ACC112 (cell line): ENCODE data around the gene INPP4B.
A peak's percentile ranks its signal among the peaks of the same experiment; 100 is the strongest.

Source experiments
- H2AFZ ChIP-seq: fragments of 200-600 bp; sonication (generic); one replicate; pipeline ENCODE4 v1.6.0; 2017; ENCODE audit warnings: antibody characterized with exemption, low read length; ENCODE audit not compliant: unreplicated experiment
- H3K27ac ChIP-seq: fragments of 200-600 bp; sonication (generic); 2 replicates; pipeline ENCODE4 v1.5.1; 2014; ENCODE audit warnings: low read depth, mild to moderate bottlenecking, antibody characterized with exemption, low read length, moderate library complexity
- H3K27me3 ChIP-seq: fragments of 200-600 bp; sonication (generic); 2 replicates; pipeline ENCODE4 v1.6.1; 2014; ENCODE audit warnings: mild to moderate bottlenecking, antibody characterized with exemption, low read length, moderate library complexity, mixed read lengths; ENCODE audit not compliant: insufficient read depth
- H3K36me3 ChIP-seq: fragments of 200-600 bp; sonication (generic); 2 replicates; pipeline ENCODE4 v1.6.1; 2016; ENCODE audit warnings: mild to moderate bottlenecking, antibody characterized with exemption, low read length, moderate library complexity, mixed read lengths; ENCODE audit not compliant: insufficient read depth
- H3K4me1 ChIP-seq: fragments of 200-600 bp; sonication (generic); one replicate; pipeline ENCODE4 v1.6.1; 2016; ENCODE audit warnings: low read length, mixed read lengths; ENCODE audit not compliant: insufficient read depth, unreplicated experiment, control insufficient read depth
- H3K4me3 ChIP-seq: fragments of 200-600 bp; sonication (generic); 2 replicates; pipeline ENCODE4 v1.5.1; 2014; ENCODE audit warnings: mild to moderate bottlenecking, low read depth, low read length
- H3K79me2 ChIP-seq: fragments of 200-600 bp; sonication (generic); one replicate; pipeline ENCODE4 v1.6.0; 2016; ENCODE audit warnings: low read length; ENCODE audit not compliant: control insufficient read depth, unreplicated experiment, insufficient read depth

Gene INPP4B

GRCh38 chr4:142846108-142846728 lies at the start of gene INPP4B:
Gene INPP4B, minus strand, starts transcription at chr4:142846301.
- no peaks in the 10 kb centered on the region for H3K36me3 ChIP-seq
- H3K4me1 ChIP-seq, result no peaks in the 10 kb centered on the region
- H3K27me3 ChIP-seq, result peaks cover 10% of the 10 kb centered on the region
- no peaks in the 10 kb centered on the region for H3K79me2 ChIP-seq
- peak within 1 kb of the TSS; percentile 74 for H2AFZ ChIP-seq
- H3K27ac ChIP-seq, result no peak within 1 kb of the TSS
- peak within 1 kb of the TSS; percentile 92 for H3K4me3 ChIP-seq

DNA sequence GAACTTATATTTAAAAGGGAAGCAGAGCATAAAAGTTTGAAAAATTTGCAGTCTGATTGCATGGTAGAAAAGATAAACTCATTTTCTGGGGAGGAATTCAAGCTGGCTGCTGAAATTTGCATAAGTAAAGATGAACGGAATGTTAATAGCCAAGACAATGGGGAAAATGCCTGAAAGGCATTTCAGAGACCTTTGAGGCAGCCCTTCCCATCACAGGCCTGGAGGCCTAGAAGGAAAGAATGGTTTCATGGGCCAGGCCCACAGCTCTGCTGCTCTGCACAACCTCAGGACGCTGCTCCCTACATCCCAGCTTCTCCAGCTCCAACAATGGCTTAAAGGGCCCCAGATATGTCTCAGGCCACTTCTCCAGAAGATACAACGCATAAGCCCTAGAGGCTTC lies 46.9 kb upstream of the INPP4B start:
- H3K36me3 ChIP-seq, result no peaks in the 10 kb centered on the region
- no peaks in the 10 kb centered on the region for H3K4me1 ChIP-seq
- no peak overlapping the region for H3K27ac ChIP-seq
- H2AFZ ChIP-seq, result no peak overlapping the region
- no peaks in the 10 kb centered on the region for H3K79me2 ChIP-seq
- H3K27me3 ChIP-seq, result peaks cover 4% of the 10 kb centered on the region; the same call in 1 of the 2 replicates
- H3K4me3 ChIP-seq, result no peak overlapping the region

DNA sequence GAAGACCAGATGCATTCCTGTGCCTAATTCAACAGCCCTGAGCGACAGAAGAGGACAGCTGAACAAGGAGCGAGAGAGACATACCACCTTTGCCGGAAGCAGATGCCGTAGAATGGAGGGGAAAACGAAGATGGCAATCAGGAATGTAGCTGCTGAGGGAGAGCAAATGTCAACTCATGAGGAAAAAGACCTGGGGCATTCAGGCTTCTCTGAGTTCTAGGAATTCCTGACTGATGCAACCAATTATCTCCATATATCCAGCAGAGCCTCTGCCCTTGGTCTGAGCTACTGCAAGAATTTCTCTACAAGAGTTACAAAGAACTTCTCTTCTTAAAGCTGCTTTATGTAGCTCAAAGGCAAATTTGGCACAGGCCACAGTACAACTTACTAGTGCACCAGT lies 40.5 kb upstream of the INPP4B start:
- no peaks in the 10 kb centered on the region for H3K36me3 ChIP-seq
- H3K27ac ChIP-seq, result no peak overlapping the region
- no peaks in the 10 kb centered on the region for H3K4me1 ChIP-seq
- no peaks in the 10 kb centered on the region for H3K79me2 ChIP-seq
- 0 out of 2 replicates have a peak, but pooled peaks cover 10% of the 10 kb centered on the region for H3K27me3 ChIP-seq
- H3K4me3 ChIP-seq, result no peak overlapping the region
- no peak overlapping the region for H2AFZ ChIP-seq

- Histone ChIP-seq H3K27me3 (0 out of 2 replicates have a peak, but pooled peaks cover 14% of the 10 kb centered on the region), H3K27ac (no peak overlapping the region), H2AFZ (no peak overlapping the region), H3K4me1 (no peaks in the 10 kb centered on the region), H3K36me3 (no peaks in the 10 kb centered on the region), H3K4me3 (no peak overlapping the region), H3K79me2 (no peaks in the 10 kb centered on the region)
Measured at GRCh38 chr4:142883040-142883832, 37.1 kb upstream of the INPP4B start.

DNA sequence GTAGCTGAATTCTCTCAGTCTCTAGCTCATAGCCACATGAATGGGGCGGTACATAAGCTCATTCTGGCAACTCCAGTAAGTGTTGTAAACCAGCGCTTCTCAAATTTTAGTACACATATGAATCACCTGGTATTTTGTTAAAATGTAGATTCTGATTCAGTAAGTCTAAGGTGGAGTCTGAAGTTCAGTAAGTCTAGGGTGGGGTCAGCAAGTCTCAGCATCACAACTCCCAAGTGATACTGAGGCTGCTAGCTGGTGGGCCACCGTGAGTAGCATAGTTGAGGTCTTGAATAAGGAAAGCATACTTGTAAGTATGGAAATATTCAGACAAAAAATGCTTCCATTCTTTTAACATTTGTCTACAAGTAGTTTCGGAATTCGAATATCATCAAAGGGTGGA lies 36.1 kb upstream of the INPP4B start:
- Histone ChIP-seq H3K79me2 (no peaks in the 10 kb centered on the region), H3K27me3 (0 out of 2 replicates have a peak, but pooled peaks cover 10% of the 10 kb centered on the region), H2AFZ (no peak overlapping the region), H3K27ac (no peak overlapping the region), H3K4me1 (no peaks in the 10 kb centered on the region), H3K36me3 (no peaks in the 10 kb centered on the region), H3K4me3 (no peak overlapping the region)

- H2AFZ ChIP-seq, result no peak overlapping the region
- H3K4me3 ChIP-seq, result no peak overlapping the region
- H3K36me3 ChIP-seq, result no peaks in the 10 kb centered on the region
- no peak overlapping the region for H3K27ac ChIP-seq
- H3K79me2 ChIP-seq, result no peaks in the 10 kb centered on the region
- H3K4me1 ChIP-seq, result no peaks in the 10 kb centered on the region
- H3K27me3 ChIP-seq, result 0 out of 2 replicates have a peak, but pooled peaks cover 10% of the 10 kb centered on the region
Measured at GRCh38 chr4:142881331-142881730, 35.2 kb upstream of the INPP4B start.

DNA sequence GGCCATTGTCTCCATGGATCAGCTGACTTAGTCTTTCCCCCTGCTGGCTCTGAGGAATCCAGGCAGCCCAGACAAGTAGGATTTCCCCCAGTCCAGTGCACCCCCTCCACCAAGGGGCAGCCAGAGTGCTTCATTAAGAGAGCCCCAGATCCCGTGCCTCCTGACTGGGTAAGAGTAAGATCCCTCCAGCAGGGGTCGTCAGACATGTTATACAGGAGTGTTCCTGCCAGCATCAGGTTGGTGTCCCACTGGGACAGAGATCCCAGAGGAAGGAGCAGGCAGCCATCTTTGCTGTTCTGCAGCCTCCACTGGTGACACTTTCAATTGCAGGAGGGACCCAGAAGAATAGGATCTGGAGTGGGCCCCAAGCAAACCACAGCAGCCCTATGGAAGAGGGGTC lies 29.0 kb upstream of the INPP4B start:
- no peaks in the 10 kb centered on the region for H3K36me3 ChIP-seq
- no peaks in the 10 kb centered on the region for H3K4me1 ChIP-seq
- no peaks in the 10 kb centered on the region for H3K79me2 ChIP-seq
- no peak overlapping the region for H3K4me3 ChIP-seq
- H3K27ac ChIP-seq, result no peak overlapping the region
- no peak overlapping the region for H2AFZ ChIP-seq
- no peaks in the 10 kb centered on the region for H3K27me3 ChIP-seq

- H3K4me3 ChIP-seq, result no peak overlapping the region
- no peak overlapping the region for H2AFZ ChIP-seq
- no peaks in the 10 kb centered on the region for H3K27me3 ChIP-seq
- H3K36me3 ChIP-seq, result no peaks in the 10 kb centered on the region
- H3K4me1 ChIP-seq, result no peaks in the 10 kb centered on the region
- H3K27ac ChIP-seq, result no peak overlapping the region
- no peaks in the 10 kb centered on the region for H3K79me2 ChIP-seq
Measured at GRCh38 chr4:142874684-142875083, 28.6 kb upstream of the INPP4B start.

GRCh38 chr4:142866685-142867084 lies 20.6 kb upstream of the INPP4B start:
- Histone ChIP-seq H3K27ac (no peak overlapping the region), H3K27me3 (peaks cover 6% of the 10 kb centered on the region; the same call in 1 of the 2 replicates), H2AFZ (no peak overlapping the region), H3K36me3 (no peaks in the 10 kb centered on the region), H3K4me1 (no peaks in the 10 kb centered on the region), H3K79me2 (no peaks in the 10 kb centered on the region), H3K4me3 (no peak overlapping the region)

- Histone ChIP-seq H3K36me3 (no peaks in the 10 kb centered on the region), H2AFZ (no peak overlapping the region), H3K79me2 (no peaks in the 10 kb centered on the region), H3K27me3 (peaks cover 5% of the 10 kb centered on the region; the same call in 1 of the 2 replicates), H3K27ac (no peak overlapping the region), H3K4me3 (no peak overlapping the region), H3K4me1 (no peaks in the 10 kb centered on the region)
Measured at GRCh38 chr4:142861351-142861750, 15.2 kb upstream of the INPP4B start.

DNA sequence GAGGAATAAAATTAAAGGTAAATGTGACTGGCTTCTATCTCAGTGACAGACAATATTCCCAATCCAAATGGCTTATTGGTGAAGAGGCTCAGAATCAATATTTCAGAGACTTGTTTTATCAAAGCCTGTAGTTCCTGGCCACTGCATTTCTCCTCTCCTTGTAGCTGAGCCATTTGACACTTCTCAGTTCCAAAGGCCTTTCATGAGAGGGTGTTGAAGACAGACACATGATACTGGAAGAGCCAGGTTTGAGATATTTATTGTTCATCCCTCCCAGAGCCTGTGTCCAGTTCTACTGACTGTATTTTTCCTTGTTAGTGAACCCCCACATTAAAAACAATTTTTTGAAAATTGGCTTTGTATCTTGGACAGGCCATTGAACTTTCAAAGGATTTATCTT lies 12.9 kb upstream of the INPP4B start:
- H3K27me3 ChIP-seq, result peaks cover 3% of the 10 kb centered on the region; the same call in 1 of the 2 replicates
- H3K4me1 ChIP-seq, result no peaks in the 10 kb centered on the region
- H3K79me2 ChIP-seq, result no peaks in the 10 kb centered on the region
- no peaks in the 10 kb centered on the region for H3K36me3 ChIP-seq
- no peak overlapping the region for H3K27ac ChIP-seq
- no peak overlapping the region for H3K4me3 ChIP-seq
- H2AFZ ChIP-seq, result no peak overlapping the region
